SKM-1 treated with dmso at 0.1 percent for 144 hours (cell line): ENCODE measurements around the gene TJP1.
"Not testable (repeated sequence)": the region's sequence is repeated elsewhere in the genome, so short reads cannot be mapped to it uniquely, and the experiment has no call there.

ENCODE experiments used
- DNase-seq: peaks from one replicate; lab custom pipeline; 2025; ENCODE audit not compliant: unreplicated experiment; lab: John Stamatoyannopoulos, UW

TJP1 gene

GRCh38 chr15:29708519-29708918, 113.7 kb downstream of the TJP1 start:
- DNase-seq, result no peak

GRCh38 chr15:29704950-29705597, 117.2 kb downstream of the TJP1 start:
- DNase-seq, result no peak

- DNase-seq, result no peak
Observed at GRCh38 chr15:29701151-29701550, 121.1 kb downstream of the TJP1 start.

- DNase-seq, result no peak
Observed at GRCh38 chr15:29700296-29700695, 122.0 kb downstream of the TJP1 start.

- DNase-seq, result no peak
Observed at GRCh38 chr15:29699791-29700190, 122.5 kb downstream of the TJP1 start.

- DNase-seq, result no peak
Observed at GRCh38 chr15:29698030-29698701, 124.1 kb downstream of the TJP1 start.

GRCh38 chr15:29696950-29697738, 125.1 kb downstream of the TJP1 start:
- DNase-seq, result no peak

GRCh38 chr15:29696506-29696905, 125.8 kb downstream of the TJP1 start:
- DNase-seq, result not testable (repeated sequence)

GRCh38 chr15:29695489-29696167, 126.6 kb downstream of the TJP1 start:
- no peak for DNase-seq

- DNase-seq, result no peak
Observed at GRCh38 chr15:29693225-29693624, 129.0 kb downstream of the TJP1 start.

GRCh38 chr15:29692527-29692926, 129.7 kb downstream of the TJP1 start:
- DNase-seq, result no peak

GRCh38 chr15:29690765-29691475, 131.3 kb downstream of the TJP1 start:
- no peak for DNase-seq

GRCh38 chr15:29689287-29689986, 132.8 kb downstream of the TJP1 start:
- DNase-seq, result no peak

- no peak for DNase-seq
Observed at GRCh38 chr15:29688506-29689286, 133.6 kb downstream of the TJP1 start.

GRCh38 chr15:29687939-29688505, 134.2 kb downstream of the TJP1 start:
- DNase-seq, result no peak

GRCh38 chr15:29687204-29687815, 135.0 kb downstream of the TJP1 start:
- no peak for DNase-seq

GRCh38 chr15:29686445-29687203, 135.6 kb downstream of the TJP1 start:
- DNase-seq, result no peak

GRCh38 chr15:29686079-29686425, 136.2 kb downstream of the TJP1 start:
- no peak for DNase-seq
